HepG2 (cell line): ENCODE results near the gene FAM3D. TPM values are rescaled to one million over a fixed set of nuclear protein-coding genes. Genes with fewer than 3 reads are reported as not detected.

Source experiments
- ATAC-seq: fragments of 200-7000 bp; cut with Tn5 transposase; 3 replicates; pipeline ENCODE4 v1.9.1; 2020; ENCODE audit warnings: mild to moderate bottlenecking, moderate library complexity
- BruUV-seq: library from RNA; stranded (reverse); fragments of 400-500 nt; replicated peaks from 2 replicates; lab custom pipeline; 2021; lab: Mats Ljungman, UMichigan
- CTCF ChIA-PET: fragments of 300-600 bp; formaldehyde crosslinking; extraction: SDS; loops from one replicate; lab custom pipeline; 2021; ENCODE audit warnings: low total read pairs, inconsistent platforms, low intra/inter-chr PET ratio; lab: Yijun Ruan, JAX
- POLR2A ChIA-PET: fragments of 350-600 bp; sonication (Branson Sonifier 250); formaldehyde crosslinking; loops from one replicate; lab custom pipeline; 2020; ENCODE audit warnings: antibody characterized with exemption, inconsistent platforms; lab: Yijun Ruan, JAX
- DNase-seq: peaks from one replicate; pipeline ENCODE4 v3.0.0-alpha.2; 2015; ENCODE audit warnings: low spot score
- FAIRE-seq: peaks from 3 replicates; lab custom pipeline; 2011; peaks lifted over from hg19 to GRCh38; lab: Jason Lieb, UNC
- H2AFZ ChIP-seq: one replicate; pipeline ENCODE4 v1.6.1; 2011; ENCODE audit warnings: low read length, inconsistent platforms
- H3K27ac ChIP-seq: fragments of 300-600 bp; 3 replicates; pipeline ENCODE4 v1.8.0; 2011; ENCODE audit warnings: mixed run types, mild to moderate bottlenecking, mixed read lengths, low read length, inconsistent platforms; ENCODE audit not compliant: insufficient read depth; ENCODE audit errors: extremely low read length
- H3K27me3 ChIP-seq, 2 experiments: fragments of 200-600 bp in 1 of 2; 2 replicates in 1 of 2; 3 replicates in 1 of 2; pipeline versions ENCODE4 v1.6.0 to v1.8.0; 2011; ENCODE audit warnings: low read length in 2 of 2, mild to moderate bottlenecking in 2 of 2, moderate library complexity in 2 of 2, inconsistent platforms in 1 of 2; ENCODE audit not compliant: insufficient read depth in 2 of 2, control insufficient read depth in 1 of 2
- H3K36me3 ChIP-seq, 2 experiments: fragments of 200-600 bp in 1 of 2; replicated peaks in 1 of 2; 2 replicates in 1 of 2; 3 replicates in 1 of 2; pipeline versions ENCODE4 v1.5.1 to v1.8.0; 2011; ENCODE audit warnings: low read length in 2 of 2, inconsistent platforms in 1 of 2; ENCODE audit not compliant: insufficient read depth in 2 of 2, control insufficient read depth in 1 of 2
- H3K4me1 ChIP-seq: 2 replicates; pipeline ENCODE4 v1.5.1; 2012; ENCODE audit warnings: low read length, inconsistent platforms; ENCODE audit not compliant: insufficient read depth
- H3K4me2 ChIP-seq: 2 replicates; pipeline ENCODE4 v1.6.0; 2011; ENCODE audit warnings: low read depth, low read length, inconsistent platforms
- H3K4me3 ChIP-seq, 3 experiments: fragments of 200-600 bp in 1 of 3; sonication (generic), shearing (Covaris generic) in 1 of 3; replicated peaks in 1 of 3; 2 replicates each; pipeline ENCODE4 v1.5.1; 2011 to 2016; ENCODE audit warnings: low read length in 3 of 3, inconsistent platforms in 2 of 3, low read depth in 2 of 3, mild to moderate bottlenecking in 2 of 3, control low read depth in 1 of 3, mixed read lengths in 1 of 3; ENCODE audit not compliant: insufficient read depth in 1 of 3
- H3K79me2 ChIP-seq: one replicate; pipeline ENCODE4 v1.6.1; 2011; ENCODE audit warnings: low read length, inconsistent platforms; ENCODE audit not compliant: insufficient read depth
- H3K9ac ChIP-seq: 2 replicates; pipeline ENCODE4 v1.6.0; 2011; ENCODE audit warnings: mild to moderate bottlenecking, low read depth, low read length, inconsistent platforms; ENCODE audit not compliant: insufficient read depth
- H3K9me3 ChIP-seq: 2 replicates; pipeline ENCODE4 v1.5.1; 2012; ENCODE audit warnings: mild to moderate bottlenecking, low read length
- H4K20me1 ChIP-seq: 2 replicates; pipeline ENCODE4 v1.6.0; 2011; ENCODE audit warnings: inconsistent platforms, mild to moderate bottlenecking, low read length, moderate library complexity; ENCODE audit not compliant: insufficient read depth
- BCL6 ChIP-seq: IDR thresholded peaks from 2 replicates; pipeline ENCODE4 v1.6.1; 2016; ENCODE audit warnings: missing genetic modification reagents, missing compliant biosample characterization
- FOSL1 ChIP-seq: sonication (generic); formaldehyde crosslinking; IDR thresholded peaks from 2 replicates; pipeline ENCODE4 v1.9.0; 2021; ENCODE audit warnings: missing genetic modification reagents, borderline replicate concordance
- GTF2F1 ChIP-seq: fragments of 150-350 bp; IDR thresholded peaks from 2 replicates; pipeline ENCODE4 v1.6.1; 2014; ENCODE audit warnings: low read length
- KAT2B ChIP-seq: fragments of 150-350 bp; IDR thresholded peaks from 2 replicates; pipeline ENCODE4 v1.6.1; 2014; ENCODE audit warnings: low read depth, low read length, borderline replicate concordance
- MAFK ChIP-seq, 2 experiments: IDR thresholded peaks in 1 of 2; conservative IDR thresholded peaks in 1 of 2; 2 replicates each; pipeline ENCODE4 v1.6.1; 2011; ENCODE audit warnings: improper control_type of control experiment in 2 of 2, low read length in 2 of 2
- SMAD3 ChIP-seq: sonication (generic); formaldehyde crosslinking; IDR thresholded peaks from 2 replicates; pipeline ENCODE4 v1.4.0; 2020; ENCODE audit warnings: missing genetic modification reagents
- SMYD3 ChIP-seq: sonication (generic); formaldehyde crosslinking; IDR thresholded peaks from 2 replicates; pipeline ENCODE4 v1.8.1; 2023; ENCODE audit warnings: mild to moderate bottlenecking, missing genetic modification reagents
- TRIM24 ChIP-seq: sonication (generic); formaldehyde crosslinking; IDR thresholded peaks from 2 replicates; pipeline ENCODE4 v1.8.0; 2022; ENCODE audit warnings: mild to moderate bottlenecking, missing genetic modification reagents
- ZC3H13 ChIP-seq: sonication (generic); formaldehyde crosslinking; IDR thresholded peaks from 2 replicates; pipeline ENCODE4 v1.8.1; 2023; ENCODE audit warnings: mild to moderate bottlenecking, missing genetic modification reagents, moderate library complexity
- ZNF224 ChIP-seq: sonication (generic); formaldehyde crosslinking; IDR thresholded peaks from 2 replicates; pipeline ENCODE4 v1.5.0; 2020; ENCODE audit warnings: mild to moderate bottlenecking, missing genetic modification reagents
- ZNF263 ChIP-seq: sonication (generic); formaldehyde crosslinking; IDR thresholded peaks from 2 replicates; pipeline ENCODE4 v1.4.0; 2020; ENCODE audit warnings: missing genetic modification reagents
- ZNF331 ChIP-seq: sonication (generic); formaldehyde crosslinking; IDR thresholded peaks from 2 replicates; pipeline ENCODE4 v1.4.0; 2020; ENCODE audit warnings: missing genetic modification reagents
- ZSCAN12 ChIP-seq: sonication (generic); formaldehyde crosslinking; IDR thresholded peaks from 2 replicates; pipeline ENCODE4 v1.9.0; 2021; ENCODE audit warnings: mild to moderate bottlenecking, missing genetic modification reagents
- WGBS: methylation state at CpG from one replicate; pipeline ENCODE4 v1.1.6; 2017; ENCODE audit warnings: low lambda C conversion rate; 5-methylcytosine and 5-hydroxymethylcytosine counted together
- in situ Hi-C: cut with HindIII; loops from 2 replicates; pipeline ENCODE4 v1.10.0; 2017; ENCODE audit warnings: low pct_unique_long_range_greater_than_20kb; ENCODE audit not compliant: extremely low pct_ligation_motif_present
- intact Hi-C: fragments of 100-400 bp; cut with micrococcal nuclease; formaldehyde crosslinking; loops from one replicate; pipeline ENCODE4 v1.10.0; 2022; ENCODE audit not compliant: unreplicated experiment
- polyA plus RNA-seq, 8 experiments: library from polyadenylated mRNA; depleted of rRNA in 3 of 8; stranded (reverse) in 7 of 8; unstranded in 1 of 8; fragments of >200 nt; fragmentation: Illumina TruSeq in 4 of 8; extraction: Trizol in 4 of 8; gene quantifications; 2 replicates each; pipeline versions ENCODE4 v1.2.1 to v1.2.3, GENCODE V29; 2011 to 2016; ENCODE audit warnings: low read depth in 4 of 8, missing spikeins in 1 of 8, mixed read lengths in 1 of 8; ENCODE audit not compliant: insufficient read depth in 1 of 8
- total RNA-seq, 5 experiments: library from RNA; depleted of rRNA; stranded (reverse); fragments of >200 nt; fragmentation: Illumina TruSeq; extraction: Trizol; gene quantifications; 2 replicates each; pipeline ENCODE4 v1.2.3, GENCODE V29; 2016; ENCODE audit warnings: low read depth in 1 of 5
- TF ChIP-seq, protein P1 (sequence below): sonication (generic); formaldehyde crosslinking; IDR thresholded peaks from 2 replicates; pipeline ENCODE4 v1.9.0; 2022; ENCODE audit warnings: missing genetic modification reagents, mild to moderate bottlenecking, borderline replicate concordance
- TF ChIP-seq, protein P2 (sequence below): sonication (generic); formaldehyde crosslinking; conservative IDR thresholded peaks from 2 replicates; pipeline ENCODE4 v1.4.0; 2020; ENCODE audit warnings: missing genetic modification reagents

FAM3D gene
- total and polyA plus RNA-seq, 2 of the 13 experiments (the other 11 are each of a cell fraction or from before 2014, with no cell fraction given), result not detected

DNA sequence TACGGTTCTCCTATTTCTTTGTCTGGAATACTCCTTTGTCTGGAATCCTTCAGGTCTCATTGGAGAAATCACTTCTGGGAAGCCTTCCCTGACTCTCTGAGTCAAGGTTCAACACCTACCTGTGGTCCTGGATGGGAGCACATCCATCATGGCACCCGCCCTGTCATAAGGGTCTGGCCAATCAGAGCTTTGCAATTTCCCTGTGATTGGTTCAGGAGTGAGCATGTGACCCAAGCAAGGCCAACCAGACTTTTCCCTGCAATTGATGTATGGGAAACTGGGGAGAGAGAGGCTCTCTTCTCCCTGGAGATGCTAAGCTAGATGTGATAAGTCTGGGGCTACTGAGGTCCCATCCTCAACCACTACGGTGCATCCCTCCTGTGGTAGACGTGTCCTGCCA, 8.1 kb downstream of the FAM3D start:
- BruUV-seq, result no TSS peak
- H3K9me3 ChIP-seq, result no peaks in the 10 kb centered on the region
- CTCF ChIA-PET, result interaction anchor here (1.4 kb wide), 1 partner anchor 18 kb away, joined by 3 read pairs; no protein-coding TSS in a partner anchor
- no peak overlapping the region for H3K4me3 ChIP-seq
- no peaks in the 10 kb centered on the region for H3K4me1 ChIP-seq
- no peak overlapping the region for H2AFZ ChIP-seq
- no peak overlapping the region for H3K9ac ChIP-seq
- POLR2A ChIA-PET, result no interaction called here
- H4K20me1 ChIP-seq, result no peaks in the 10 kb centered on the region
- H3K27ac ChIP-seq, result no peak overlapping the region
- H3K27me3 ChIP-seq, result peaks cover 0 to 32% of the 10 kb centered on the region in 2 experiments; a peak in 3 of 5 replicates
- intact Hi-C loops (no loop called here), in situ Hi-C loops (no loop called here)
- DNase-seq (no peak), ATAC-seq (no peak), FAIRE-seq (no peak)
- no peaks in the 10 kb centered on the region for H3K79me2 ChIP-seq
- no peaks in the 10 kb centered on the region for H3K36me3 ChIP-seq
- WGBS, result 62% methylated on average over 3 of the region's 4 CpGs
- H3K4me2 ChIP-seq, result no peak overlapping the region
- TF ChIP-seq GTF2F1 (no peak), ZNF263 (CRISPR knock-in tag) (no peak), TRIM24 (CRISPR knock-in tag) (no peak), MAFK (conservative IDR thresholded peaks at IDR 0.05 in 1 of 2, IDR thresholded peaks at IDR 0.05 in 1 of 2; ENCODE audit: low read length in 2 of 2) (no peak), FOSL1 (CRISPR knock-in tag) (no peak), SMAD3 (CRISPR knock-in tag) (no peak), BCL6 (CRISPR knock-in tag) (no peak), ZSCAN12 (CRISPR knock-in tag) (no peak), ZNF224 (CRISPR knock-in tag) (no peak), ZNF331 (CRISPR knock-in tag) (no peak), ZC3H13 (CRISPR knock-in tag) (no peak), SMYD3 (CRISPR knock-in tag) (no peak), KAT2B (no peak)
- TF ChIP-seq, protein P1, sequence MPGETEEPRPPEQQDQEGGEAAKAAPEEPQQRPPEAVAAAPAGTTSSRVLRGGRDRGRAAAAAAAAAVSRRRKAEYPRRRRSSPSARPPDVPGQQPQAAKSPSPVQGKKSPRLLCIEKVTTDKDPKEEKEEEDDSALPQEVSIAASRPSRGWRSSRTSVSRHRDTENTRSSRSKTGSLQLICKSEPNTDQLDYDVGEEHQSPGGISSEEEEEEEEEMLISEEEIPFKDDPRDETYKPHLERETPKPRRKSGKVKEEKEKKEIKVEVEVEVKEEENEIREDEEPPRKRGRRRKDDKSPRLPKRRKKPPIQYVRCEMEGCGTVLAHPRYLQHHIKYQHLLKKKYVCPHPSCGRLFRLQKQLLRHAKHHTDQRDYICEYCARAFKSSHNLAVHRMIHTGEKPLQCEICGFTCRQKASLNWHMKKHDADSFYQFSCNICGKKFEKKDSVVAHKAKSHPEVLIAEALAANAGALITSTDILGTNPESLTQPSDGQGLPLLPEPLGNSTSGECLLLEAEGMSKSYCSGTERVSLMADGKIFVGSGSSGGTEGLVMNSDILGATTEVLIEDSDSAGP (CRISPR knock-in tag), result no peak
- TF ChIP-seq, protein P2, sequence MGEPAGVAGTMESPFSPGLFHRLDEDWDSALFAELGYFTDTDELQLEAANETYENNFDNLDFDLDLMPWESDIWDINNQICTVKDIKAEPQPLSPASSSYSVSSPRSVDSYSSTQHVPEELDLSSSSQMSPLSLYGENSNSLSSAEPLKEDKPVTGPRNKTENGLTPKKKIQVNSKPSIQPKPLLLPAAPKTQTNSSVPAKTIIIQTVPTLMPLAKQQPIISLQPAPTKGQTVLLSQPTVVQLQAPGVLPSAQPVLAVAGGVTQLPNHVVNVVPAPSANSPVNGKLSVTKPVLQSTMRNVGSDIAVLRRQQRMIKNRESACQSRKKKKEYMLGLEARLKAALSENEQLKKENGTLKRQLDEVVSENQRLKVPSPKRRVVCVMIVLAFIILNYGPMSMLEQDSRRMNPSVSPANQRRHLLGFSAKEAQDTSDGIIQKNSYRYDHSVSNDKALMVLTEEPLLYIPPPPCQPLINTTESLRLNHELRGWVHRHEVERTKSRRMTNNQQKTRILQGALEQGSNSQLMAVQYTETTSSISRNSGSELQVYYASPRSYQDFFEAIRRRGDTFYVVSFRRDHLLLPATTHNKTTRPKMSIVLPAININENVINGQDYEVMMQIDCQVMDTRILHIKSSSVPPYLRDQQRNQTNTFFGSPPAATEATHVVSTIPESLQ (CRISPR knock-in tag), result no peak
